ENCODE data around the gene RFLNA. TPM values are rescaled to one million over a fixed set of nuclear protein-coding genes. Genes with fewer than 3 reads are reported as not detected.

The RFLNA gene
- total and polyA plus RNA-seq, 4 donors, result 12.7 to 35.5 (median 18.4) TPM

DNA sequence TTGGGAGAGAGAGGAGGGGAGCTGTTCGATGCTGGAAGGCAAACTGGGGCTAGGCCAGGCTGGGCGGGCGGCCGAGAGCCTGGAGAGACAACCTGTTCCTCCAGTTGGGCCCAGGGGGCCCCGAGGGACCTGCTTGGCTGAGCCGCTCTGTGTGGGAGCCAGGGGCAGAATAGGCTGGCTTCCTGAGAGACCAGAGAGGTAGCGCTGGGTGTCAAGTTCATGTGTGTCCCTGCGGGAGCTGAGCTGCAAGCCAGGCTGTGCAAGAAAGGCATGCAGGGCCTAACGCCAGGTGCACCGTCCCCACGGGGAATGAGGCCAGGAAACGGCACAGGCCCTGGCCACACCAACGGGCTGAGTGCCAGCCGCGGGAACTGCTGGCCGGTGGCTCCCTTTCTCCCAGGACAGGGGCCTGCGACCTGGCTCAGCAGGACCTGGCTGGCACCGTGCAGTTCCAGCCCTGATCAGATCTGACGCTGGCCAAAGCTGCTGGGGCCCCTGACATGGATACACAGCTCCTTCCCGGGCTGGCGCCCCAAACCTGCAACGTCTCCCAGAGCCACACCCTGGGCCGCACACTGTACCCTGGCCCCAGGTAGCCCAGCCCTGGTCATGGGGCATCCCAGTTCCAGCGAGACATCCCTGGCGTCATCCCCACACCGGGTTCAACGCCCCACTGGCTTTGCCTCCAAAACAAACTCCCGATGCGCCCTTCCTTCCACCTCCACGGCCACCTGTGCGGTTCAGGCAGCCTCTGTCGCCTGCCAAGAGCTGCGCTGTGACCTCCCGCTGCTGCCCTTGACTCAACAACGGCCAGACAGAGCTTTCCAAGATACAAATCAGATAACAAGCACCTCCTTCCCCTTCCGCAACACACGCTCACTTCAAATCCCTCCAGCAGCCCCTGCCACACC lies 65.0 kb downstream of the RFLNA start:
- Histone ChIP-seq H3K27me3 (ENCODE audit: control insufficient read depth, insufficient read depth, low read length) (no peaks in the 10 kb centered on the region), H3K4me1 (ENCODE audit: control insufficient read depth, insufficient read depth, low read length) (peaks cover 30% of the 10 kb centered on the region), H3K9me3 (ENCODE audit: control insufficient read depth, insufficient read depth, low read length) (no peaks in the 10 kb centered on the region), H3K4me3 (ENCODE audit: low read depth, low read length) (no peak overlapping the region), H3K36me3 (ENCODE audit: control insufficient read depth, insufficient read depth, low read length) (peaks cover 100% of the 10 kb centered on the region), H3K27ac (ENCODE audit: low read depth, low read length) (no peak overlapping the region)
- DNase-seq (ENCODE audit: low read depth in 4 of 6, low spot score in 6 of 6), result peak in 2 of 6 donors; percentile 25 to 84
- 56% methylated on average over 37 of the region's 37 CpGs for WGBS (ENCODE audit: insufficient coverage)

DNA sequence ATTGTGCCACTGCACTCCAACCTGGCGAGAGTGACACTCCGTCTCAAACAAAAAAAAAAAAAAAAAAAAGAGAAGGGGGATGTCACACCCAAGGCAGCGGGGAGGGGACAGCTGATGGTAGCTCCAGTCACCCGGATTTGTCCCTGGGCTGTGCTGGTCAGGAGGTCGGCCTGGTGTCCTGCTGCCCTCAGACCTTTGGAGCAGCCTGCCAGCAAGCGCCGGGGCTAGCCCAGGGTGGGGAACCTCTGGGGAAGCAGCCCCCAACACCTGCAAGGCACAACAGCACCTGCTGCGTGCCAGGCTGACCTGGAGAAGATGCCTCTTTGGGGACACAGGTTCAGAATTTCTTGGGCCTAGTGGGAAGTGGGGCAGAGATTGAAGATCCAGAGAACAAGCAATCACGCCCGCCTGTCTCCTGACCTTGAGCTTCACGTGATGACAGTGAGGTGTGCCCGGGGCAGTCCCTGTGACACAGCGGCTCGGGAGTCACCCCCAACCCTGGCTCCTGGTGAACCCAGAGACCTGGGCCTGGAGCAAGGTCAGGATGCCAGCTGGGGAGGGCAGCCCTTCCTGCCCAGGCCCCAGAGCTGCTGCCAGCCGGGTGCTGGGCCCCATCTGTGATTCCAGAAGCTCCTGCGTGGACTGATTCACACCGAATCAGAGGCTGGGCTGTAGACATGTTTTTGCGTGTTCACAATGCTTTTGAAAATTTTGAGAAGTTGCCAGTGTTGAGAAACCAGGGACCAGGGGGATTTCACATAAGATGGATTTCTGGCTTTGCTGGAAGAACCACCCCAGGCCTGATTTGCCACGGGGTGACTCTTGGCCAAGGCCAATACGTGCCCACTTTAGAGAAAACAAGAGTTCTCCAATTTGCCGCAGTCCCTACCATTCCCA lies 66.4 kb downstream of the RFLNA start:
- peaks cover 44% of the 10 kb centered on the region for H3K4me1 ChIP-seq (ENCODE audit: control insufficient read depth, insufficient read depth, low read length)

DNA sequence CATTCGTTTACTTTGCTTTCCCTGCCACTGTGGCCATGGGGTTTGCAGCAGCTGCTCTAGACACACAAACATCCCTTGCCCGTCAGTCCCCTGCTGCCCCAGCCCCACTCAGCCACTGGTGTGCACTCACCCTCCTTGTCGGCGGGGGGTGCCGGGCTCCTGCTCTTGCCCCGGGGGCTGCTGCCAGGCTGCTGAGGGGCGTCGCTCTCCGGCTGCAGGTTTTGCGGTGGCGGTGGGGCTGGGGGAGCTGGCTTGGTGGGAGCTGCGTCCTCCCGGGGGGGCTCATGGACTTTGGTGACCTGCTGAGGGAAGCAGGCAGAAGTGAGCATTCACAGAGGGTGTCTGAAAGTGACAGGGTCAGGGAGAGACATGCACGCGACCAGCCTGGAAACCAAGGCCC lies 67.1 kb downstream of the RFLNA start:
- H3K27ac ChIP-seq (ENCODE audit: low read depth, low read length), result no peak overlapping the region
- no peak overlapping the region for H3K4me3 ChIP-seq (ENCODE audit: low read depth, low read length)
- H3K27me3 ChIP-seq (ENCODE audit: control insufficient read depth, insufficient read depth, low read length), result no peaks in the 10 kb centered on the region
- H3K36me3 ChIP-seq (ENCODE audit: control insufficient read depth, insufficient read depth, low read length), result peaks cover 98% of the 10 kb centered on the region
- DNase-seq (ENCODE audit: low read depth in 4 of 6, low spot score in 6 of 6), result no peak
- no peaks in the 10 kb centered on the region for H3K9me3 ChIP-seq (ENCODE audit: control insufficient read depth, insufficient read depth, low read length)
- 93% methylated on average over 15 of the region's 15 CpGs for WGBS (ENCODE audit: insufficient coverage)
- H3K4me1 ChIP-seq (ENCODE audit: control insufficient read depth, insufficient read depth, low read length), result peaks cover 47% of the 10 kb centered on the region

More for the DNA sequence above, 66.4 kb downstream of the RFLNA start:
- Histone ChIP-seq H3K4me3 (ENCODE audit: low read depth, low read length) (no peak overlapping the region), H3K9me3 (ENCODE audit: control insufficient read depth, insufficient read depth, low read length) (no peaks in the 10 kb centered on the region), H3K27me3 (ENCODE audit: control insufficient read depth, insufficient read depth, low read length) (no peaks in the 10 kb centered on the region), H3K27ac (ENCODE audit: low read depth, low read length) (no peak overlapping the region), H3K36me3 (ENCODE audit: control insufficient read depth, insufficient read depth, low read length) (peaks cover 100% of the 10 kb centered on the region)
- whole genome bisulfite sequencing (ENCODE audit: insufficient coverage), result 86% methylated on average over 18 of the region's 21 CpGs
- no peak for DNase-seq (ENCODE audit: low read depth in 4 of 6, low spot score in 6 of 6)

DNA sequence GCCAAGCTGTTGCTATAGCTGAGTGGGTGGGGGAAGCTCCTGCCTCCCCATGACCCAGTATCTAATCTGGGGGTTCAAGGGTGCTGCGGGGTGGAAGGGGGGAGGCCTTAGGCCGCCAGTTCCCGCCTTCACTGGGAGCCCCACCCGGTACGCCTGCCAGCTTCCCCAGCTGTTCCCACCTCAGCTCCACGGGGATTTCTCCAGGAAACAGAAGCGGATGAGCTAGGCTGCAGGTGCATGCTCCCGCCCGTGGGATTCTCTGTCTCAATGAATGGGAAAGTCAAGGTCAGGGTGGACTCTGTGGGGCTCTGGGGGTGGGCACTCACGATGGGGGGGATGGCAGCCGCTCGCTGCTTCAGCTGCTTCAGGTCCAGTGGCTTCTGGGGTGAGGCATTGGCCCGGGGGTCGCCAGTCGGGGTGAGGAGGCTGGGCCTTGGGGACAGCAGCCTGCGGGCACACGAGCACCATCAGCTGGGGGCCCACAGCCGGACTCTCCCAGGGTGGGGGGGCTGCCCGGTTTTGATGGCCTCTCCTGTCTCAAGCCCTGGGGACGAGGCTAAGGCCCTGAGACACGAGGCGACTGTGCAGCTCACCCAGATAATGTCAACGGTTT lies 68.6 kb downstream of the RFLNA start:
- H3K4me3 ChIP-seq (ENCODE audit: low read depth, low read length), result no peak overlapping the region
- H3K27ac ChIP-seq (ENCODE audit: low read depth, low read length), result no peak overlapping the region
- WGBS (ENCODE audit: insufficient coverage), result 80% methylated on average over 17 of the region's 23 CpGs
- peaks cover 60% of the 10 kb centered on the region for H3K4me1 ChIP-seq (ENCODE audit: control insufficient read depth, insufficient read depth, low read length)
- no peaks in the 10 kb centered on the region for H3K27me3 ChIP-seq (ENCODE audit: control insufficient read depth, insufficient read depth, low read length)
- no peaks in the 10 kb centered on the region for H3K9me3 ChIP-seq (ENCODE audit: control insufficient read depth, insufficient read depth, low read length)
- H3K36me3 ChIP-seq (ENCODE audit: control insufficient read depth, insufficient read depth, low read length), result peaks cover 98% of the 10 kb centered on the region
- DNase-seq (ENCODE audit: low read depth in 4 of 6, low spot score in 6 of 6), result no peak

DNA sequence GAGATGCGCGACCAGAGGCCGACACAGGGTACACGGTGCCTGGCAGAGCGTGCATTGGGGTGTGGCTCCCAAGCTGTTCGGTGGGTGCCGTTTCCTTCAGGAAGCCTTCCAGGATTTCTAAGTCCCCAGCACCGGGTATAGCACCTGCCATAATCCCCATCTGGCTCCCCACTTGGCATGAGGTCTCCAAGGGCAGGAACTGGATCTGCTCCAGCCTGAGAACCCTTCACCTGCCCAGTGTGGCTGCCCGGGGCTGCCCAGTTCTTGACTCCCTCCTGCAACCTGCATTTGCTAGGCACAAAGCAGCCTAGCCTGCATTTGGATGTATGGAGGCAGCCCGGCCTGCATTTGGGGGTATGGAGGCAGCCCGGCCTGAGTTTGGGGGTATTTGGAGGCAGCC lies 69.7 kb downstream of the RFLNA start:
- no peak for DNase-seq (ENCODE audit: low read depth in 4 of 6, low spot score in 6 of 6)
- no peak overlapping the region for H3K27ac ChIP-seq (ENCODE audit: low read depth, low read length)
- H3K36me3 ChIP-seq (ENCODE audit: control insufficient read depth, insufficient read depth, low read length), result peaks cover 98% of the 10 kb centered on the region
- no peak overlapping the region for H3K4me3 ChIP-seq (ENCODE audit: low read depth, low read length)
- WGBS (ENCODE audit: insufficient coverage), result 93% methylated on average over 11 of the region's 11 CpGs
- H3K4me1 ChIP-seq (ENCODE audit: control insufficient read depth, insufficient read depth, low read length), result peaks cover 61% of the 10 kb centered on the region
- no peaks in the 10 kb centered on the region for H3K27me3 ChIP-seq (ENCODE audit: control insufficient read depth, insufficient read depth, low read length)
- H3K9me3 ChIP-seq (ENCODE audit: control insufficient read depth, insufficient read depth, low read length), result no peaks in the 10 kb centered on the region

Small RNA genes within 50 kb of the gene (small RNA-seq; reads per million reads assigned to genes)
- gene MIR6880 (ENCODE audit: low replicate concordance), result 0.06 reads per million
